HG02798 (cell line): Measurements from ENCODE around the gene LRRC49.

Experiments
- ATAC-seq: cut with Tn5 transposase; IDR thresholded peaks from one replicate; pipeline ENCODE4 v1.9.1; 2021; ENCODE audit warnings: mild to moderate bottlenecking; ENCODE audit not compliant: unreplicated experiment, poor library complexity

LRRC49 gene

DNA sequence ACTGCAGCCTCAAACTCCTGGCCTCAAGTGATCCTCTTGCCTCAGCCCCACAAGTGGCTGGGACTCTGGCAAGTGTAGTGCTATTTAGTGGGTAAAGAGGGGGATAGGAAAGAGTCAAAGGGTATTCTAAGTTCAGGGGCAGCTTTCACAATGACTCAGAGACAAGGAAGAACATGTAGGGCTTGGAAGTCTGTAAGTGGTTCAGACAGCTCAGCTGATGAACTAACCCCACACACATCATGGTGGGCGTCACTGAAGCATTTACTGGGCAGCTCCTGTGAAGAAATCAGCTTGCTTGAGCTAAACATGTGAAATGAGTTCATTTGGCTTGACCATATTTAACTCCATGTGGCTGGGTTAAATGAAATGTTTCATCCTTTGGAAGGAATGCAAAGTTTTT lies 188.1 kb downstream of the LRRC49 start:
- no peak for ATAC-seq

DNA sequence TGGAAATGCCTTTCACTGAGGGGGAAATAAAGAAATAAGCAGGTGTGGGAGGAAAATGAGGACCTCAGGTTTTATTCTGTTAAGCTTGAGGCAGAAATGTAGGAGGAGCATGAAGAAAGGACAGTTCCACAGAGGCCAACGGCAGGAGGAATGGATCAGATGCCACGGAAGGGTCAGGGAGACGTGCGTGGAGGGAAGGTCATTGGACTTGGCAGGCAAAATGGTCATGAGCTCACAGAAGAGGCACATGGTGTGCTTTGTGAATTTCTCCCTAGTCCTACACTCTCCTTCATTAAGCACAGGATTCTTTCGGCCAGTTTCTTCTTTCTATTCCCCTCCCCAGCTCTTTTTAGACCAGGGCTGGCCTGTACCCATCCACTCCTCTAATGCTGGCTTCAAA lies 190.2 kb downstream of the LRRC49 start:
- ATAC-seq: no peak

DNA sequence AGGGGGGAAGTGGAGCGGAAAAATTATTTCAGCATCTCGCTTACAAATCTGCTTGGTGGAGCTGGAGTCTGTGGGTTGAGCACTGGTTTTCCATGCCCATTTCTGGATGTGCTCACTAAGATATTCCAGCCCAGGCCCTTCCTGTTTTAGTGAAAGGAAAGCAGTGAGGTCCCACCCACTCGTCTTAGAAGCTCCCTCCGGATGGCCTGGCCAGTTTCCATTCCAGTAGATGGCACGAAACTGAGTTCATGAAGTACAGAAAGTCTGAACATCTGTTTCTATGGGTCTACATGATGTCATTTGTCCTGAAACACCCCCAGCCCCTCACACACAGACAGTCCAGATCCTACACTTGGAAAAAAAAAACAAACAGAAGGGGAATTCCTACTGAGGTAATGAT lies 190.7 kb downstream of the LRRC49 start:
- ATAC-seq: no peak

GRCh38 chr15:71084264-71084663 lies 191.6 kb downstream of the LRRC49 start:
- no peak for ATAC-seq

DNA sequence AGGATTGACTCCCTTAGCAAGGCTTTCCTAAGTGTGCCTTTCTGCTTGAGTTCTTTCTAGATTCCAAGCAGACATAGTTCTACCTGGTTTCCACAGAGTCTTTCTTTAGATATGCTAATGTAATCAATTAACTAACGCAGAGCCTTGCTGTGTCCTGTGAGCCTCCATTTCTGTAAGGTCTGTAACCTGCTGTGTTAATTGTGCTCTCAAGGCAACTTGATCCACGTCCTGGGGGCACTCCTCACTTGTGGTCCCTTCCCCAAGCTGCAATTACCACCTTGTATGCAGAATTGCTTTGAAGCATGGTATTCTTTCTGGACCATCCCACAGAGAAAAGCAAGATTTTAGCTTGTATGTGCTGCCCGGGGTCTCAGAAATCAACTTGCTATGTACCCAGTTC lies 193.2 kb downstream of the LRRC49 start:
- ATAC-seq: no peak

DNA sequence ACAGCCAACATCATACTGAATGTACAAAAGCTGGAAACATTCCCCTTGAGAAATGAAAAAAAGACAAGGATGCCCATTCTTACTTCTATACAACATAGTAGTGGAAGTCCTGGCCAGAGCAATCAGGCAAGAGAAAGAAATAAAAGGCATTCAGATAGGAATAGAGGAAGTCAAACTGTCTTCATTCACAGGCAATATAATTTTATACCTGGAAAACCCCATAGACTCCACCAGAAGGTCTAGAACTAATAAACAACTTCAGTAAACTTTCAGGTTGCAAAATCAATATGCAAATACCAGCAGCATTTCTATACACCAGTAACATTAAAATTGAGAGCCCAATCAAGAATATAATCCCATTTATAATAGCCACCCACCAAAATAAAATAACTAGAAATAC lies 195.5 kb downstream of the LRRC49 start:
- no peak for ATAC-seq

GRCh38 chr15:71088683-71089082 lies 196.1 kb downstream of the LRRC49 start:
- no peak for ATAC-seq

- no peak for ATAC-seq
These were observed 197.2 kb downstream of the LRRC49 start for GRCh38 chr15:71089801-71090200.

DNA sequence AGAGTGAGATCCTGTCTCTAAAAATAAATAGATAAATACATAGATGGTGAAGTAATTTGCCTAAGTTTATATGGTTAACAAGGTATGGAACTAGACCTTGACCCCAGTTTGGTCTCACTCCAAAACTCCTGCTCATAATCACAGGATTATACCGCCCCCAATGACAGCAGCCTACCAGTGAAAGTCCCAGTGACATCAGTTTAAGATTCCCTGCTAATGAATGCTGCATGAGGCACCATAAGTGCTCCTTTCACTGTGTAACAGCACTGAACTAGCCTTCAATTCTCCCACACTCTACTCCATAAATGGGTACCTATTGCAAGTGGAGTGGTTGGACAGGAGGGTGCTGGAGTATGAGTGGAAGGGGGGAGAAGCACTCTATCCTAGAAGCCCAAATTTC lies 199.0 kb downstream of the LRRC49 start:
- no peak for ATAC-seq

GRCh38 chr15:71092056-71092600 lies 199.5 kb downstream of the LRRC49 start:
- ATAC-seq: no peak

- no peak for ATAC-seq
These were observed 200.7 kb downstream of the LRRC49 start for GRCh38 chr15:71093054-71094024.

GRCh38 chr15:71094137-71094536 lies 201.5 kb downstream of the LRRC49 start:
- no peak for ATAC-seq

GRCh38 chr15:71096676-71097075 lies 204.1 kb downstream of the LRRC49 start:
- ATAC-seq: no peak

DNA sequence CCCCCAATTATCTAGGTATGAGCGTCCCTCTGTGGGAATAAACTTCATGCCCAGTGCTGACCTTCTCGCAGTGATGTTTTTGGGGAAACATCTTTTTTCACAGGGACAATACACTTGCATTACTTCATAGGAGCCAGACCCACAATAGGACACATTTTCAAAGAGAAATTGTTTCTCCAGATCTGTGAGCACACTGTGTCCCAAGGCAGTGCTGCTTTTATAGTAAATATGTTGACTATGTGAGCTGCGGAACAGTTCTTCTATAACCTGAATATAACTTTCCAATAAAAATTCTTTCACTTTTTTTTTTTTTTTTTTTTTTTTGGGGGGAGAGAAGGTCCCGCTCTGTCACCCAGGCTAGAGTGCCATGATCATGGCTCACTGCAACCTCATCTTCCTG lies 205.3 kb downstream of the LRRC49 start:
- no peak for ATAC-seq

GRCh38 chr15:71098920-71099319 lies 206.3 kb downstream of the LRRC49 start:
- ATAC-seq: no peak
